Measurements from ENCODE around the gene GALNT10. TPM values are rescaled to one million over a fixed set of nuclear protein-coding genes. Genes with fewer than 3 reads are reported as not detected.

The GALNT10 gene
- total RNA-seq, 4 donors from 2014 or later: 17.2 to 28.6 (median 21.1) TPM

DNA sequence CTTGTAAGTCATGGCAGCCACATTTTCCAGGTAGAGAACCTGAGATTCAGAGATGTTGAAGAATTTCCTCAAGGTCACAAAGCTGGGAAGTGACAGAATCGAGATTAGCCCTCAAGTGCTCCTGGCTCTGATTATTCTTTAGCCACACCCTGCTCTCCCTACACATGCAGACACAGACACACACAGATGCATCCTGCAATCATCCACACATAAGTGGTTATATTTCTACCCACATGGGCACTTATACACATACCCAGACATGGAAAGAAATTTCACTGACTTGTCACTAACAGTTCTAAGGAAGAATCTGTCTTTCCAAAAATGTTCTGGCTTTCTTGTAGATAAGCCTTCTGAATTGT, 32.2 kb upstream of the GALNT10 start:
- TF ChIP-seq CTCF (IDR thresholded peaks at IDR 0.05; ENCODE audit: low read depth): no peak

GRCh38 chr5:154159343-154159742, 31.2 kb upstream of the GALNT10 start:
- no peak for TF ChIP-seq CTCF (IDR thresholded peaks at IDR 0.05; ENCODE audit: low read depth)

DNA sequence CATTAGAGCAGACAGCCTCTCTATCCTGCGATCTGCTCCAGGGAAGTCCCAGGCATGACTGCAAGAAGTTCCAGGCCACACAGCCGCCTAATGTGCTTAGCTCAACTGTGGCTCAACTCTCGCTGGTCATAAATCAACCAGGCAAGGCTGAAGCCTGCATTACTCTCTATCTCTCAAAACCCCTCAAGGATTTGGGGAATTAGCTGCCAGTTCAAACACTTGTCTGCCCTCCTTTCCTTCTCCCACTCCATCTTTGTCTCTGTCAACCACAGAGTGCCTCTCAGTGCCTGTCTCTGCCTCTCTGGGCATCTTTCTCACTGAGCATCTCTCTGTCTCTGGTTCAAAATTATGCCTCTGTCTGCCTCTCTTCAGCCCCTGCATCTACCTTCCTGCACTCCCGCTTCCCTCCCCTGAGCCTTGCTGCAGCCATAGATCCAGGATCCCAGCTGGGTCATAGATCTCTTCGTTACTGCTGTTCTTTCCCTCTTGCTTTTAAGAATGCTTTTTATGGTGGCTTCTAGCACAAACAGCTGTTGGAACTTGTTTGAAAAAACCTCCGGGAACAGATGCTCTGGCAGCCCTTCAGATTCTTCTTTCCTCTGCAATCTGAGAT, 27.9 kb upstream of the GALNT10 start:
- no peak for TF ChIP-seq CTCF (IDR thresholded peaks at IDR 0.05; ENCODE audit: low read depth)

DNA sequence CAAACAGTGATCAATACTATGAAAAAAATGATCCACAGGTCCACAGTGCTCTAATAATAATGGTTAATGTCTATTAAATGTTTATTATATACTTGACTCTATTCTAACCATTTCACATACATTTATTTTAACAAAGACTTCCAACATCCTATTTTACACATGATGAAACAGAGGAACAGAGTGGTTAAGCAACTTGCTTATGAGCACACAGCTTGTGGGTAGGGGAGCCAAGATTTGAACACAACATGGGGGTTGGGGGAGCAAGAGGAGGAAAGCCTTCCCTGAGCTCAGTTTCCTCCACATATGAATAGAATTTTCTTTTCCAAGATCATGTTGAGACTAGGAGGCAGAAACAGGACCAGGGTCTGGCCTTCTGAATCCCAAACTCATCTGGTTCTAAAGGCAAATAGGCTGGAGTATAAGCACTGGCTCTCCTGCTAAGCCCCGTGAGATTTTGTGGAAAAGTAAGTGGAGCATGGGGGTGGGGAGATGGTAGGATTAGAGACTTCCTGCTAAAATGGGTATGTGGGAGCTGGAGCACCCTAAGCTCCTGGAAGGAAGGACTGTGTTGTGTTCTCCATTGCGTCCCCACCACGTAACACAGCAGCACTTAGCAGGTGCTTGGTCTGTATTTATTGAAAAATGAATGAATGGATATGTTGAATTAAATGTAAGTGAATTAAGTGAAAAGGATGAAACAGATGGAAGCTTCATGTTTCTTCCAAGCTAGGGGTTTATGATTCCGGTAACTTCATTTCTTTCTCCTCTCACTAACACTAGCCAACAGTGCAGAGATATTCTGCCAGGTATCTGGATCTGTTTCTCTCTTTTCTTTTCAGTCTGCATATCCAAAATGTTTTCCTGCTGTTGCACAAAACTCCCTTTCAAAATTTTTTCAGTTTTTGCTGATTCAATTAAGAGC, 26.9 kb upstream of the GALNT10 start:
- TF ChIP-seq CTCF (IDR thresholded peaks at IDR 0.05; ENCODE audit: low read depth): no peak

GRCh38 chr5:154164249-154164581, 26.3 kb upstream of the GALNT10 start:
- no peak for TF ChIP-seq CTCF (IDR thresholded peaks at IDR 0.05; ENCODE audit: low read depth)

DNA sequence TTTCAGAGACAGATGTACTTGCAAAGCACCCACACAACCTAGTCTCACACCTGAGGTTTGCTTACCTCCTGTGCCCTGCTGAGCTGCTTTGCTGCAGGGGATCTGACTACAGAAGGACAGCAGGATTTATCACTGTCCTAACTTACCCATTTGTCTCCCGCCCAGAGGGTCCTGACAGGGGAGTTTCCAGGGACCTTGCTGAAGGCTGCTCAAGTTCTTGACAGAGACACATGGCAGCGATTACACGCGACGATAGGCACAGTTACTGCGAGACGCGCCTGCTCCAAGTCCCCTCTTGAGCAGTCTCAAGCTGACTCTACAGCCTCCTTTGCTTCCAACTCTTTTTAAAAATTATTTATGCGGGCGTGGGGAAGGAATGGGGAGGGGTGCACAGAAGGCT, 24.6 kb upstream of the GALNT10 start:
- no peak for TF ChIP-seq CTCF (IDR thresholded peaks at IDR 0.05; ENCODE audit: low read depth)

DNA sequence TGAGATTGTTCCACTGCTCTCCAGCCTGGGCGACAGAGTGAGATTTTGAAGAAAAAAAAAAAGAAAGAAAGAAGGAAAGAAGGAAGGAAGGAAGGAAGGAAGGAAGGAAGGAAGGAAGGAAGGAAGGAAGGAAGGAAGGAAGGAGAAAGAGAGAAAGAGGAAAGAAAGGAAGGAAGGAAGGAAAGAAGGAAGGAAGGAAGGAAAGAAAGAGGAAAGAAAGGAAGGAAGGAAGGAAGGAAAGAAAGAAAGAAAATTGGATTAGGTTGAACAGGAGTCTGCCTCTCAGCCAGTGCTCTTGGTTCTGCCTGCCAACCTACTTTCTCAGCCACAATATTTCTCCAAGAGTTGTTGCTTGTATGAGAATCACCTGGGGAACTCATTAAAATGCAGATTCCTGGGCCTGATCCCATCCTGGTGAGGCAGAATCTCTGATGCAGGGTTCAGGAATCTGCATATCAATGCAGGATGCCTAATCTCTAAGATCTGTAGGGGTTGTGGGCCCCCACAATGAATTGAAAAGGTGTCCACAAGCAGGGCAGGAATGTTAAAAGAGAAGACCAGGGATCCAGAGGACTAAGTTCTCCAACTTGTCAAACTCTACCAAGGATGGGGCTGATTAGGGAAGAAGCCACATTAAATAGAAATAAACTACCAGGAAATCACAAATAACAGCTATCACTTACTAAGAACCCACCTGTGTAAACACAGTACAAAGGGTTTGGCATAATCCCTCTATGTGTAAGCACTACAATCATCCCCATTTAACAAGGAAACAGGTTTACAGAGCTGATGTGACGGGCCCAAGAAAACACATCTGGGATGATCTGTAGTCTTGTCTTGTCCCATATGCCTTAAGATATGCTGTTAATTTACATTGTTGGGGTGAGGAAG, 23.4 kb upstream of the GALNT10 start:
- no peak for TF ChIP-seq CTCF (IDR thresholded peaks at IDR 0.05; ENCODE audit: low read depth)

Measured in subcutaneous adipose tissue (tissue), 4 donors.